Mucosa of descending colon (tissue), 3 donors: ENCODE measurements around the gene CLTCL1. TPM values are rescaled to one million over a fixed set of nuclear protein-coding genes. Genes with fewer than 3 reads are reported as not detected.

Experiments
- ATAC-seq: fragments of 200-7000 bp; cut with Tn5 transposase; one replicate; pipeline ENCODE4 v1.9.1; 2020; ENCODE audit warnings: mild to moderate bottlenecking, moderate library complexity
- DNase-seq, 3 donors: peaks; one replicate each; pipeline ENCODE4 v3.0.0-alpha.2; 2020
- H3K36me3 ChIP-seq: fragments of 200-600 bp; one replicate; pipeline ENCODE4 v1.8.0; 2021; ENCODE audit warnings: low read depth, mild to moderate bottlenecking
- H3K4me1 ChIP-seq: fragments of 200-600 bp; one replicate; pipeline ENCODE4 v1.8.0; 2021; ENCODE audit warnings: low read depth, mild to moderate bottlenecking
- H3K4me3 ChIP-seq: fragments of 200-600 bp; one replicate; pipeline ENCODE4 v1.8.0; 2021; ENCODE audit warnings: mild to moderate bottlenecking
- H3K9me3 ChIP-seq: fragments of 200-600 bp; one replicate; pipeline ENCODE4 v1.8.0; 2021; ENCODE audit warnings: mild to moderate bottlenecking
- CTCF ChIP-seq: fragments of 200-600 bp; IDR thresholded peaks from one replicate; pipeline ENCODE4 v1.8.0; 2022; ENCODE audit warnings: antibody characterized with exemption, mild to moderate bottlenecking
- intact Hi-C, 2 donors: fragments of 100-400 bp; cut with DNase I in 1 of 2; cut with micrococcal nuclease in 1 of 2; formaldehyde crosslinking; loops; one replicate each; pipeline versions ENCODE4 v1.11.0 to v1.11.1; 2022; cut with DNase I, micrococcal nuclease
- total RNA-seq, 3 donors: library from RNA; stranded (reverse); fragmentation: NEBNext Ultra II Directional in 2 of 3; extraction: Animal tissue kit (Norgen Biotek cat#: 25700) in 2 of 3; gene quantifications; one replicate each; pipeline versions ENCODE4 v1.2.1 to v1.2.4, GENCODE V29; 2021 to 2023
- donor health status: DM: no; HTN: no; CAD: no; lungs with moderate emphysema.
- donor health status: DM: no; HTN: no; CAD: no.
- donor health status: DM: no; HTN: yes; CAD: no.

The CLTCL1 gene
- total RNA-seq, 3 donors from 2014 or later = 3.0 to 5.9 (median 5.7) TPM

- Histone ChIP-seq H3K36me3 (no peaks in the 10 kb centered on the region), H3K4me1 (no peaks in the 10 kb centered on the region), H3K9me3 (no peaks in the 10 kb centered on the region), H3K4me3 (no peak overlapping the region)
- intact Hi-C loops = no loop called here
- ATAC-seq (no peak), DNase-seq (no peak)
- no peak for TF ChIP-seq CTCF
These were observed 89.4 kb downstream of the CLTCL1 start for GRCh38 chr22:19201869-19202798.

GRCh38 chr22:19201130-19201868, 90.2 kb downstream of the CLTCL1 start:
- intact Hi-C loops = no loop called here
- DNase-seq (no peak), ATAC-seq (no peak)
- Histone ChIP-seq H3K9me3 (no peaks in the 10 kb centered on the region), H3K4me1 (no peaks in the 10 kb centered on the region), H3K36me3 (no peaks in the 10 kb centered on the region), H3K4me3 (no peak overlapping the region)
- TF ChIP-seq CTCF = no peak

- intact Hi-C loops = no loop called here
- Histone ChIP-seq H3K4me3 (no peak overlapping the region), H3K36me3 (no peaks in the 10 kb centered on the region), H3K4me1 (no peaks in the 10 kb centered on the region), H3K9me3 (no peaks in the 10 kb centered on the region)
- ATAC-seq = no peak
- no peak for DNase-seq
- TF ChIP-seq CTCF = no peak
These were observed 92.0 kb downstream of the CLTCL1 start for GRCh38 chr22:19199479-19199878.

DNA sequence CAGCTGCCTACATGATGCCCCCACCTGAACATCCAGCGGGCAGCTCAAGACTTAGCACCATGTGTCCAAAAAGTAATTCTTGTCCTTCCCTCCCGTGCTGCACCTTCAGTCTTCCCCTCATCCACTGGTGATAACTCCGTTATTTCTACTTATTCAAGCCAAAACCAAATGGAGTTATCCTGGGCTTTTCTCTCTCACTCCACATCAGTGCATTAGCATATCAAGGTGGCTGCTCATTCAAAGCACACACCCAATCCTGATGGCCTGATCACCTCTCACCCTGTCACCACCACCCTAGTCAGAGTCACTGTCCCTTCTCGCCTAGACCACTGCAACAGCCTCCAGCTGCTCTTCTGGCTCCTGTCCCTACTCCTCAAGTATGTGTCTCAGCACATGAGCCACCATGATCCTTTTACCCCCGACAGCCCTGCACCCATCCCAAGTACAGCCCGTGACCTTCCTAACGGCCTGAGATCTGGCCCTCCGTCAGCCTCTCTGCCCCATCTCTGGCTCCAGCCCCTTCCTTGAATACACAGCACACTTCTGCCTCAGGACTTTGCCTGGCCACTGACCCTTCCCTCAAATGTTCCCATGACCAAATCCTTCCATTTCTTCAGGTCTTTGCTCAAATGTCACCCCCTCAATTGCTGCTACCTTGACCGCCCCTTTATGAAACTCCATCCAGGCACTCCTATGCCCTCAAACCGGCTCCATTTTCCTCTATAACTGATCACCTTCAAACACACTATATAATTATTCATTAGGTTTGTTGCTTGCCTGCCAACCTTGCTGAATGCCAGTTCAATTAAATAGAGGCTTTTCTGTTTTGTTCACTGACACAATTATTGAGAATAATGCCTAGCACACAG, 93.3 kb downstream of the CLTCL1 start:
- H3K36me3 ChIP-seq = no peaks in the 10 kb centered on the region
- H3K9me3 ChIP-seq = no peaks in the 10 kb centered on the region
- H3K4me1 ChIP-seq = no peaks in the 10 kb centered on the region
- ATAC-seq (no peak), DNase-seq (no peak)
- intact Hi-C loops = no loop called here
- H3K4me3 ChIP-seq = no peak overlapping the region
- no peak for TF ChIP-seq CTCF

- Histone ChIP-seq H3K36me3 (no peaks in the 10 kb centered on the region), H3K9me3 (no peaks in the 10 kb centered on the region), H3K4me1 (no peaks in the 10 kb centered on the region), H3K4me3 (no peak overlapping the region)
- TF ChIP-seq CTCF = no peak
- intact Hi-C loops = no loop called here
- ATAC-seq (no peak), DNase-seq (no peak)
These were observed 94.5 kb downstream of the CLTCL1 start for GRCh38 chr22:19196841-19197612.
